Measurements from ENCODE around the gene SNAI1.

Gene SNAI1

GRCh38 chr20:50037575-50037974 is 54.8 kb downstream of the SNAI1 start:
- DNase-seq (ENCODE audit: low read depth), result no peak

GRCh38 chr20:50038169-50038568 is 55.4 kb downstream of the SNAI1 start:
- DNase-seq (ENCODE audit: low read depth), result no peak
